NT2/D1 (cell line): Measurements from ENCODE around the gene RANGAP1.

Experiments used
- YY1 ChIP-seq: IDR thresholded peaks from 2 replicates; pipeline ENCODE4 v1.6.1; 2011; ENCODE audit not compliant: insufficient read length, insufficient read depth
- ZNF274 ChIP-seq: IDR thresholded peaks from 2 replicates; pipeline ENCODE4 v1.6.1; 2011; ENCODE audit warnings: mild to moderate bottlenecking, low read depth, low read length

DNA sequence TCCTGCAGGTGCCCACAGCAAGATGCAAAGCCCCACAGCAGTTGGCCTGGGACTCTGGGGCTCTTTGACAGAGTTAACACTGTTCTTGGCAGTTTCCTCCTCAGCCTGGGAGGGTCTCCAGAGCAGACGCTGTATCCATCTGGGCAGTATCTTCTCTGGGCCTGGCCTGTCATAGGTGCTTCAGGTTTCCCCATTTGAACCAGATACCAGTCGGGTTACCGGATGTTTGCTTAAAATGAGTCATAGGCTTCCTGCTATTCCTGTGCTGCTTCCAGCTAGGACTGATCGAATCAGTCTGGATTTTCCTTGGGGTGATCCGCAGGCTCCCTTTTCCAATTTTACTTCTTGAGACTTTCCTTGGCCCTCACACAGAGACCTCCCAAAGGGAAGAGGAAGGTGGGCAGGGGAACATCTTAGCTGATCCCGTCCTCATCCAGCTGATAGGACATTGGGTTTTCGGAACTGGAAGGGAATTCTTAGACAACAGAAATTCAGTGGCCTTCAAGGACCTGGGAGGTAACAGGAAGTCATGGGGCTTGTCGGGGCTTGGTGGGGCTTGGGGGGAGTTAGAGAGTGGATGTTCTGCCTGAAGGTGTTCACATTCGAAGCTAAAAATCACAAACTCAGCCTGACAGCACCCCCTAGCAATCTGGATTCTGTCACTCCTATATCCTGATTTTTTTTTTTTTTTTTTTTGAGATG is 2.4 kb upstream of the RANGAP1 start:
- TF ChIP-seq YY1 (no peak), ZNF274 (no peak)
